ENCODE results near the gene MAML3.
"Not testable (repeated sequence)": the region's sequence is repeated elsewhere in the genome, so short reads cannot be mapped to it uniquely, and the experiment has no call there.

The MAML3 gene

DNA sequence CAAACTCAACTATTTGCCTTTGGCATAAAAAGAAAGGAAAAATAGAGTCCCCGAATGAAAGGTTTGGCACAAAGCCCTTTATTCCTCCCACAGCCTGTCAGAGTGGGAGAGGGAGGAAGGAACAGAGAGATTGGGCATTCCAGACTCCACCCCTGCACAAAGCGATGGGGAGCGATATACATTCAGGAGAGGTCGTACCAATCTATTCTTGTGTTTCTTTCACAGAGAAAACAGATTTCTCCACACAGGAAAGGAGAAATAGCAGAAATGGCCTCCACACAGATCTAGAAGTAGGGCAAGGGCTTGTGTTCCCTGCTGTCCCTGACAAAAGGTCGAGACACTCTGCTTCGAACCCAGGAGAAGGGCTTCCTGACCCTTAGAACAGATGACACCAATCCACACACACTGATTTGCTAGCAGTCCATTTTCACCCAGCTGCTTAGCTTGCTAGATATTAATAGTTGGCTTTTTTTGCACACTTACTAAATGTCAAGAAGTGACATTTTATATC, 197.4 kb downstream of the MAML3 start:
- no peak for DNase-seq

DNA sequence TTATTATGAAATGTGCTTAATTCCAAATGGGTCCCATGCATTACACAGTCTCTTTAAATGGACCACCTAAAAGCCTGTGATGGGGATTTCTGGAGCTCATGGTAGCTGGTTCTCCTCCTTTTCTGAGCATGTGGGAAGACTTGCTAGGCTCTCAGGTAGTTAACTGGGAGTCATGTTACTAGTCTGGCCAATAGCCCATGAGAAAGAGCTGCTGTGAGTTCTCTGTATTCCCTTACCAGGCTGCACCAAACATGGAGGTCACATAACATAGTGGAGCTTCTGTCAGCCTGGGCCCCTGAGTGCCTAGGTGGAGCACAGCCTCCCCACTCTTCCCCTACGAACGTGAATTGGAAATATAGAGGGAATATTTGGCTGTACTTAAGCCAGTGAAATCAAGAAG, 198.4 kb downstream of the MAML3 start:
- DNase-seq, result no peak

DNA sequence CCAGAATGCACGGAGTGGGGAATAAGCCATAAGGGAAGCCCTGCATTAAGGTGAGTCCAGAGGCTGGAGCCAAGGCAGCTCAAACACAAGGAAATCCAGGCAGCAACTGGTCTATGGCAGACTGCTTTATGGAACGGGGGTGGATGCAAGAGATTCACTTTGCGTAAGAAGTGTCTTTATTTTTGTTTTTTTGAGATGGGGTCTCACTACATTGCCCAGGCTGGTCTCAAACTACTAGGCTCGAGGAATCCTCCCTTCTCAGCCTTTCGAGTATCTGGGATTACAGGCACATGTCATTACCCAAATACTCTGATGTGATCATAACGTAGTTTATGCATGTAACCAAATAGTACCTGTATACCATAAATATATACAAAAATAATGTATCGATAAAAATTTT, 199.5 kb downstream of the MAML3 start:
- no peak for DNase-seq

DNA sequence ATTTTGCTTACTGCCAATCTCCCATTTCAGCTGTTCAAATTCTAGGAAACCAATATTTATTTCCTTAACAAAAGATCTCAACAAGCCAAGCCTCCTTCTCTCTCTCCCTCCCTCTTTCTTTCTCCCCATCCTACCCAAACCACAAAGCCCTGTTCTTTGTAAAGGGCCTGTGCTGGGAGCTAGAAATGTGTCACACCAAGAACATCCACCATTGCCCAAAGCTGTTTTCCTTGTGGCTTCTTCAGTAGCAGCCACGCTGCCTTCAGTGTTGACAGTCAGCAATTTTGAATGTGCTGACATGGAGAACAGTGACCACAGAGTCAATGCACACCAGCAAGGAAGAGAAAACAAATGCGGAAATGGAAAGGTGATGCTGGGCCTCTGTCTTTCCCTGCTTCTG, 203.0 kb downstream of the MAML3 start:
- no peak for DNase-seq

DNA sequence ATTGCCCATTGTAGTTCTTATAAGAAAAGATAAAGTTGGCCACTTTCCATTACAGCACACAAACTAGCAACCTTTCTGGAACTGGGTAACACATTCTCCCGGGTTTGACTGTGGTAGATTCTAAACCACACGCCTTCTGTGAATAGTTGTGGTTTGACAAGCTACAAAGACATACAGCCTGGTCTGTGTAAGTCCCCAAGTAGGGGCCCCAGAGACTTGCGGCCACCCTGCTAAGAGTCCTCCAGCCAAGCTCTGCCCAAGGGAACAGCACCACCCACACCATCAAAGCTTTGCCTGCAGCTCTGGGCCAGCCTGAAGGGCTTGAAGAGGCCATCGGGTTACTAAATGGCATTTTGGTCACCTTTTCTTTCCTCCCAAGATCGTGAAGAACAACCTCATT, 203.4 kb downstream of the MAML3 start:
- DNase-seq, result no peak

DNA sequence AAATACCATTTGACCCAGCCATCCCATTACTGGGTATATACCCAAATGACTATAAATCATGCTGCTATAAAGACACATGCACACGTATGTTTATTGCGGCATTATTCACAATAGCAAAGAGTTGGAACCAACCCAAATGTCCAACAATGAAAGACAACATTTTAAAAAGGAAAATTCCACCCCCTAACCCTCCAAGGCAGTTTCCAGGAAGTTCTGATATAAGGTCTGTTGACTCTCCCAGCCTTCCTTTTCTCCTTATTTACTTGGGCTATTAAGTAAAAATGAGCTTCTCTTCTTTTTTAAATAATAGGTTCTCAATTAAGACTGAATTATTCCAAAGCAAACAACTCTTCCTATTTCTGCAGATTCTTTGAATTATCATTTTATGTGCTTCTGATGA, 209.1 kb downstream of the MAML3 start:
- DNase-seq, result not testable (repeated sequence)

DNA sequence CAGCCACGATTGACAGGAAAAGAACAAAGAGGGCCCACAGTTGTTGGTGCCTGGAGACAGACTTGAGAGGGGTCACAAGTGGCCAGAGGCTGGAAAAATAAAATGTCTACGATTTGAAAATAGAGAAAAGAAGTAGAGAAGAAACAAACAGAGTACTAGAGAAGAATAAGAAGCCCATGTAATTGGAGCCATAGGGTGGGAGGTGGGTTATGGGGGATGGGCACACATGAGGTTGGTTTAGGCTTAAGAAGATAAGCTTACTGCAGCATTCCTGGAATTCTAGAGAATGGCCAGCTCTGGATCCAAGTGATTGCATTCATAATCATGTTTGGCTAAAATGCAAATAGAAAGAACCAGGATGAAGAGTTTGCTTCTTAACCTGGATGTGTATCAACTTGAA, 210.7 kb downstream of the MAML3 start:
- DNase-seq, result no peak

DNA sequence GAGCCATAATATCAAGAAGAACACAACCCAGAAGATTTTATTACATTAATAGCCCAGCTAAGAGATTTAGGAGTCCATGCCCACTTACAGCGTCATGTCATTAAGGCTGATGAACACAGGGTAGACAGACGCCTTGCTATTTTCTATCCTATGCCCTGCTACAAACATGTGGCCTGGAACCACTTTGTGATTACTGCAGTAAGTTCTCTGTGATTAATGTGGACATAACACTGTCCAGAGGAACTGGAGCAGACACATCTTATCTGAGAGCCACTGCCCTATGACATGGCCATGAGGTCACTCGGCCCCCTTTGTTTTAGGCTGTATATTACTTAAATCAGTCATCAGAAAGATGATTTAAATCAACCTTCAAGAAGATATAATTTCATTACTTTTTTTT, 211.7 kb downstream of the MAML3 start:
- no peak for DNase-seq

DNA sequence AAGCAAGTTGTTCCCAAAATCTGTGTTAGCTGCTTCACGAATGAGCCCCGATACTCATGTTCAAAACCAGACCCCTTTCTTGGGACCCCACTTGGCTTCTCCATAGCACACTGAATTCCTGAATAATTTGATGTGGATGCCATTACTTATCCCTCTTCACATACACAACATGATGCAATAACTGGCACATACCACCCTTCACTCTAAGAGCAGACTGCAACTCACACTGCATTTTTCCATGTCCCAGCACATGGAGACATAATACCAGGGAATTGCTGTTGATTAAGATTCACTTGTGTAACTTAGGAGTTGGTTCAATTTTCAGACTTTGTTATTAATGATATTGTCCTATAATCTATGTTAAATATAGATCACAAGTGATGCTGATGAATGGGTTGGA, 213.4 kb downstream of the MAML3 start:
- DNase-seq, result no peak

DNA sequence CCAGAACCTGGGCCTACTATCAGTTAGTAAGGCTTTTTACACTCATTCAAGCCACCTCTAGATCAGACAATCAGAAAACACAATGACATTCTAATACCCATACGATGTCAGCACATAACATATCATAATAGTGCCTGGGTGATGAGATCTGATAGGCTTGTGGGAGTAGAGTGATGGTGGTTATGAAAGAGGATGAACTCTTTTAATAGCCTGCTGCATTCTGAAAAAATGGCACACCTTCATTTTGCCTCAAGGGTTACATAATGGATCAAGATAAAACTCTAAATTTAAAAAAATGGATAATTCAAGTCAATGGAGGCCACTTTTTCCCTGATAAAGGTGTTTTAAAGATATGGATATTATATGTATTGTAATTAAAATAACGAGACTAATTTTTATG, 215.6 kb downstream of the MAML3 start:
- DNase-seq, result no peak

DNA sequence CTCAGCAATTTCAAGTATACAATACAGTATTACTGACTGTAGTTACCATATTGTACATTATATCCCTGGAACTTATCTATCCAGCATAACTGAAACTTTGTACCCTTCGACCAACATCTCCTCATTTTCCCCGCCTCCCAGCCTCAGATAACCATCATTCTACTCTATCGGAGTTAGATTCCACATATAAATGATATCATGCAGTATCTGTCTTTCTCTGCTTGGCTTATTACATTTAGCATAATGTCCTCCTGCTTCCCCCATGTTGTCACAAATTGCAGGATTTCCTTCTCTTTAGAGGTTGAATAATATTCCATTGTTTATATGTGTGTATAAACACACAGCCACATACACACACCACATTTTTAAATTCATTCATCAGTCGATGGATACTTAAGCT, 218.1 kb downstream of the MAML3 start:
- no peak for DNase-seq

DNA sequence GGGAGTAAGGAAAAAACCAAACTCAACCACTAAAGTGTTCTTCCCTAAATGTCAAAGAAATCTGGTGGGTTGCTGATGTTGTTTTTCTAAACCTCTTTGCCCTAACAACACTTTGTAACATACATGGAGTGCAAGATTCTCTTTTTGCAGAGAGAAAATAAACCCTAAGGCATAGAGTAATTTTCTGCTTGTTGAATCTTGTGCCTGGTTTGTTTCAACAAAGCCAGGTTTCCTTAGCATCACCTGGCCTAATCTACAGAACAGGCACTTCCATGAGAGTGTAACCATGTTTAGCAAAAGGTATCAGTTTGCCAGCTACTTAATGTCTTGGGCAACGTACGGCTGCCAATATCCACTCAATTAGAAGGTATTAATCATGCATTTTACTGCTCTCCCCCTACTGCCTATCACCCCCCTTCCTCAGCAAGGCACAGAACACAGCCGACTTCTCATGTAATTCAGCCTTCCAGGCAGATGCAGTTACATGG, 219.2 kb downstream of the MAML3 start:
- DNase-seq, result no peak

DNA sequence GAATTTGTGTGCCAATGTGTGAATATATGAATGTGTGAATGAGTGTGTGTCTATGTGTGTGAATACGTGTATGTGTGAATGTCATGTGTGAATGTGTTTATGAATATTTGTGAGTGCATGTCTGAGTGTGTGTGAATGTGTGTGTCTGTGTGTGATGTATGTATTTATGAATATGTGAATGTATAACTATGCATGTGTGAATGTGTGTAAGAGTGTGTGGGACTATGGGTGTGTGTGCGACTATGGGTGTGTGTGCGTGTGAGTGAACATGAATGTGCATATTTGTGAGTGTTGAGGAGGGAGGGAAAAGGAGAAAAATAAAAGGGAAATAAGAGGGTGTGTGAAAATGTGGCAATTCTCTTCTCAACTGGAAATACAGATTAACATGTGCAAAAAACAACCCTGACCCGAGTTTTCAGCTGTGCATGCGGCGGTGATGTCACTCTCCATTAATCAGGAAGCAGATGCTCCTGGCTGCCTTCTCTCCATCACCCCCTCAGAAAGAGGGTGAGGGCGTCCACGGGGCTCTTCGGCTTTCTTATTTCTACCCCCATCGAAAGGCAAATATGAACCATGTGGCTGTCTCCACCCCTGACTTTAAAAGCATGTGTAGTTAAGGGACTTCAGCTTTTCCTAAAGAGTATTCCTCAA, 219.8 kb downstream of the MAML3 start:
- no peak for DNase-seq

DNA sequence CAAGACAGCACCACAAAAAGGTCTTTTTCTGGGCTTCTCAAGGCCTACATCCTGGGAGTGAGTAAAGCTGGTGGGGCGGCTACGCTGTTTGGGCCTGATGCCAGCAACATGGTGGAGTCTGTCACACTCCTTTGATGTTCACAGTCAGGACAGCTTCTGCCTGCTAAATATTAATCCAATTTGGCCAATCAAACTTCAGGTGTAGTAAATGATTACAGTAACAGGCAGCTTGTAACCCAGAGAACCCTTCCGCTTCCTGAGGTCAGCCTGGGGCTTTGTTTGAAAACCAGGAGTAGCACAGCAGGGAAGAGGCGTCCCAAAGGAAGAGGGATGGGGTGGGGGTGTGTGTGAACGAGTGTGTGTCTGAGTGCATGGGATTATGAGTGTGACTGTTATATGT, 220.4 kb downstream of the MAML3 start:
- DNase-seq, result no peak

DNA sequence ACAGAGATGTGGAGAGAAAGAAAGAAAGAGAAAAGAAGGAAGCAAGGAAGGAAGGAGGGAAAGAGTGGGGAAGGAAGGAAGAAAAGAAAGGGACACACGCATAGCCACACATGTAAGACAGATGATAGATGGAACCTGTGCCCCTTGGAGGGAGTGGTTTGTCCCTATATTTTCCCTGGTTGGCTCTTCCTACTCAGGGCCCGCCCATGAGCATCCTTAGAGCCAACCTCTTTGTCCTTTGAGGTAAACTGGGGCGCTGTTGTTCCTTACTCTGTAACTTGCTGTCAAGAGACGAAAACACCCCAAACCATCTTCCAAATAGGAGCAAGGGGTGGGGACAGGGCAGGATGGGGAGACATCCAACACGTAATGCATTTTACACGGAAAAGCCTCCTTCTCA, 220.9 kb downstream of the MAML3 start:
- no peak for DNase-seq

DNA sequence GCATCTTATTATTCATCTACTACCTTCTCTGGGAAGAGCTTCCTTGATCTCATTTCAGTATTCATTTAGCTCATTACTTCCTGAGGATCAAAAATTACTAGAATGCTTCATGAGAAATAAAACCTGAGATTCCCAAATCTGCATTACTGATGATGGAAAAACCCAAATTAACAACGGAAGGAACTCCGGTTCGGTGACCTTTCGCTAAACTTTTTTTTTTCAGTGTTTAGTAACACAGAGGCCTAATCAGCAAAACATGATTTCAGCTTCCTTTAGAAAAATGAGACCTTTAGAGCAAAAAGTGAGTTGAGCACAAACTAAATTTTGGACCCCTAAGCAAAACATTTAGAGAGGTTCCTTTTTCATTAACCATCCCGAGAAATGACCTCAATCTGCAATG, 229.2 kb downstream of the MAML3 start:
- no peak for DNase-seq

DNA sequence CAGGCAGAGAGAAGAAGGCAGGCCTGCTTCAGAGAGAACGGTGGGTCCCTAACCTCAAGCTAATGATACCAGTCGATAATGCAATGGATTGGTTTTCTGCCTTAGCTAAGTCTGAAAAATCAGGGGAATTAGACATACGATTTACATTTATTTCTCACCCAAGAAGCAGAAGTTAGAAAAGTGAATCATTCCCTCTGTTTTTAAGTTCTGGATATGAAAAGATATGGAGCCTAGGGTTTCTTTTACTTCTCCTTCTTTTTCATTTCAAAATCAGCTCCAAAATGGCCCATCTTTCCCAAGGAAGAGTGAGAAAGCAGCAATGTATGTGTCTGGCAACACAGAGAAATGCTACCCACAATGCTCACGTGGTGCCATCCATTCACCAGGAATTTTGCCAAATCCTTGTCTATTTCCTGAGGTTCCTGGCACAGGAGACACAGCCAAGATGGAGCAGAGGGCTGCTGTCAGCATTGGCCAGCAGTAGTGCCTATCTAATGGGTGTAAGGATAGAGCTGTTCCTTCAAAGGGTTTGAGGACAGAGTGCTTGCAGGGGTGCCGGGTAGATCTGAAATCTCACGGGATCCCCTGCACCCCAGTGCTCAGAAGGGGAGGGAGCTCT, 231.5 kb downstream of the MAML3 start:
- no peak for DNase-seq

DNA sequence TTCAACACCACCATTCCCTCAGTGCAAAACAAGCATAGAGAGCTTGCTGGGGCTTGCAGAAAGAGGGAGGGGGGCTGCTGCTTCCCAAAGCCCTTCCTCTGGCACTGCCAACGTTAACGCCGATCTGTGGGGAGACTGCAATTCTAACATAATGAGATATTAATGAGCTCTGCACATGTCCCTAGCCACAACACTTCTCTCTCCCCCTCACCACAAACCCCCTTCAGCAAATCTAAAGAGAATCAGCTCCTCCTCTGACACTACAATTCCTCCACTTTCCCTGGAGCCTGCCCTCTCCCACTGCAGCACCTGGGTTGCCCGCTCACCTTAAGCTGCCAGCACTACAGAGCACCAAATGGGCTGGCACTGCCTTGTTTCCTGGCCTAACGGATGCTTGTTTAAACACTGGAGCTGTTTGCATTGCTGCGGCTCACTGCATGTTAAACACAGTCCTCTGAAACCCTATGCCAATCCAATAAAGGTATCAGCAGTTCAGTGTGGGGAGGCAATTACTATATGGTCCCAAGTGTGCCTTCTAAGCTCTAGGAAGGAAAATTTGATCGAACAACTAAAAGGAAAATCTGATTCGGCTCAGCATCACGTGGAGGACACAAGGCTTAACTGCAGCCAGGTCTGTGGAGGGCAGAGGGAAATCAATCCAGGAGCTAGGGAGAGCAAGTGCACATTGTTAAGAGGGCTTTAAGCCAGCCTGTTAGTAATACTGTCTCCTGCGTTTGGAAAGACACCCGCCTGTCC, 232.4 kb downstream of the MAML3 start:
- no peak for DNase-seq

DNA sequence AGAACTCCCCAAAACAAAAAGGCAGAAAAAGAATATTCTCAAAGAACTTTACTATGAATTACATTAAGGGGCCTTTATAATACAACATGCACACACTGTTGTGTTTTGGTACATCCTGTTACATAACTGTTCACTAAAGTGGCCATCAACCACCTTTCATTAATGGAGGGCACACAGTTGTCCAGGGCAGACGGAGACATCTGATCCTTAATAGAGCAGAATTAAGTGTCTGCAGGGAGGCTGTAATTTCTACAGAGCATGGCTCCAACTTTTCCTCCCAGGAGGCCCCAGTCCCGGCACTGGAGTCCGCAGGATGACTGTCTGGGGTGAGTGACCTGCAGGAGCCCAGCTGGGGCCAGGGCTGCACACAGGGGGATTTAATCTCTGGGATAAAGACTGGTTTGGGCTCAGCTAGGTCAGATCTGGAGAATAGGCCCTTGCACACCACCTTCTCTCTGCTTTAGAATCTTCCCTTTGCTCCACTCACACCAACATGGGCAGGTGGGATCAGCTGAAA, 233.4 kb downstream of the MAML3 start:
- DNase-seq, result no peak

DNA sequence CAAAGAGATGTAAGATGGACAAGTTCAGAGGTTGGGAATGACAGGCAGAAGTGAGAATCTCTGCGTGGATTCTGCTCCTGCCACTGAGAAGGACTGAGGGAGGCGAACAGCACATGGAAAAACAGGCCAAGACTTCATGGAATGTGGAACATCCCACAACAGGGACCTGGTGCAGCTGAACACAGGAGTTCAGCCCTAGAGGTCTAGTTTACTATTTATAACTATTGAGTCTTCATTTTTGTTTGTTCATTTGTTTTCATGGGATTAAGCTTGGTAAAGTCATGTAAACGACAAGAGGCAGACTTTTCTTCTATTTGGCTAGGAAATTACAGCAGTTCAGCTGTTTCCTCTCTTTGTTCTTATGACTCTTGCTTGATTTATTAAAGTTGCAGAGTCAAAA, 234.5 kb downstream of the MAML3 start:
- DNase-seq, result no peak

DNA sequence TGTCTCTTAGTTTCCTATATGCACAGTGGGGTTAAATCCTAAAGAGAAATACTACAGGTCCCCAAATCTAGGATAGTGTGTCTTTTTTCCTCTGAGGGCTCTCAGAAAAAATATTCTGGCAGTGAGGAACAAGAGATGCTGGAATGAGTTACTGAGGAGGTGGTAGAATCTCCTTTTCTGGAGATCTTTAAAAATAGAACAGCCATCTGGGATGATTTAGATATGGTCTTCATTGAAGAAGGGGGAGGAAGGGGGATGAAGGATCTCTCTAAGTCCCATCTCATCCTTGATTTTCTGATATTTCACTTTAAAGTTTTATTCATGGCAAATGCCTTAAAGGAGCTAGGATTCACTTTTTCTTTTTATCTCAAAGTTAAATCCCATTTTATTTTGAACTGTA, 235.0 kb downstream of the MAML3 start:
- no peak for DNase-seq

DNA sequence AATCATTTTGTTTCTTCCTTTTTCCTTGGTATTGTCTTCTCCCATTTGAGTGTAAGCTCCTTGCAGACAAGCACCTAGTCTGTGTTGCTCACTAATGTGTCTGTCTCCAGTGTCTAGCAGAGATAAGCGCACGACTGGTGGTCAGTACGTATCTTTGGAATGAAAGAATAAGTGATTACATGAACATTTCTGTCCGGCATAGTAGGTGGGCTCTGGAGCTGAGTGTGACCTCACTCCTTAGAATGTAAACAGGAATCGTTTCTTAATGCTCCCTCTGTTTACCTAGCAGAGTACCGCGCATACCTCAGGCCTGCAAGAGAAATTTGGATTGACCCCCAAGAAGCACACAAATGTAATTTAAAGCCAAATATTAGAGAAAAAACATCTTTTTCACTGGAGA, 235.4 kb downstream of the MAML3 start:
- DNase-seq, result no peak

DNA sequence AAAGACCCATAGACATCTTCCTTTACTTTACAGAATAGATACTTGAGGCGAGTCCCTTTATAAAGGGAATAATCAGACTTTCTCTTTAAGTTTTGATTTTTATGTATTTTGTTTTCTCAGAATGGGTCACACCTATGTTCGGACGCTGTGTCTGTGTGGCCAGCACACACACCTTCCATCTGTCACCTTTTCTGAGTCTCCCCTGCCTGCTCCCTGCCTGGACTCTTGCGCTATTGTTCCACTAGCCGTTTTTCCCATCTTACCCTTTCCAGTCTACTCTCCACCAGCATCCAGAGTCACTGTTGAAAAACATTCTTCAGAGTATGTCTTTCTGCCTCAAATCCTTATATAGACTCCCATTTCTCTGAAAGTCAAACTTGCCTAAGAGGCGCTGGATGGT, 236.1 kb downstream of the MAML3 start:
- no peak for DNase-seq

DNA sequence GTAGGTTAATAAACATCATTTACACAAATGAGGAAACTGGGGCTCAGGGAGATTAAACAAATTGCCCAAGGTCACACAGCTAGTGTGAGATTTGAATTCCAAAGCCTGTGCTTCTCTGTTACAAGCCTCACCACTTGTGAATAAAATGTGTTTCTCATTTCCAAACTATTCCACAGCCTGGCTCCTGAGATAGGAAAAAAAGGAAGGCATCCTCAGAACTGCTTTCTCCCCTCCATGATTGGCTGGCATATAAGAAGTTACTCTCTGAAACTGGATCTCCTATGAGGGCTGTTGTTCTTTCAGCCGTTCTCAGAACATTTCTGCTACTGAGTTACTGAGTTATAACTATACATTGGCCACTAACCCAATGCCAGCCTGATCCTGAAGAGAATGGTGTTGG, 237.9 kb downstream of the MAML3 start:
- no peak for DNase-seq

All from activated gamma-delta T cell treated with Interleukin-2 at 50 U/mL for 16 hours (primary cell).